HG03520 (cell line): ENCODE measurements around the gene CPA3.

Source experiments
- ATAC-seq: cut with Tn5 transposase; IDR thresholded peaks from one replicate; pipeline ENCODE4 v1.9.1; 2021; ENCODE audit warnings: mild to moderate bottlenecking, moderate library complexity; ENCODE audit not compliant: unreplicated experiment

The CPA3 gene

GRCh38 chr3:148914936-148915690, 50.0 kb downstream of the CPA3 start:
- no peak for ATAC-seq

GRCh38 chr3:148916132-148916531, 51.0 kb downstream of the CPA3 start:
- ATAC-seq = no peak

GRCh38 chr3:148922467-148922866, 57.4 kb downstream of the CPA3 start:
- no peak for ATAC-seq

GRCh38 chr3:148923592-148923991, 58.5 kb downstream of the CPA3 start:
- ATAC-seq = no peak

GRCh38 chr3:148924562-148924961, 59.5 kb downstream of the CPA3 start:
- ATAC-seq = no peak

- no peak for ATAC-seq
Measured at GRCh38 chr3:148925845-148926244, 60.7 kb downstream of the CPA3 start.

GRCh38 chr3:148930752-148931151, 65.7 kb downstream of the CPA3 start:
- no peak for ATAC-seq

GRCh38 chr3:148931574-148931973, 66.5 kb downstream of the CPA3 start:
- ATAC-seq = no peak

- ATAC-seq = no peak
Measured at GRCh38 chr3:148932972-148933371, 67.9 kb downstream of the CPA3 start.

- ATAC-seq = no peak
Measured at GRCh38 chr3:148937467-148938255, 72.6 kb downstream of the CPA3 start.

GRCh38 chr3:148938306-148938705, 73.2 kb downstream of the CPA3 start:
- no peak for ATAC-seq

- ATAC-seq = no peak
Measured at GRCh38 chr3:148938936-148939335, 73.8 kb downstream of the CPA3 start.

- ATAC-seq = no peak
Measured at GRCh38 chr3:148940983-148941382, 75.9 kb downstream of the CPA3 start.

- ATAC-seq = peak; percentile 99
Measured at GRCh38 chr3:148943506-148944205, 78.6 kb downstream of the CPA3 start.

GRCh38 chr3:148945116-148945515, 80.0 kb downstream of the CPA3 start:
- no peak for ATAC-seq
